Endodermal cell (in vitro differentiated cells): ENCODE data around the gene MEP1A. TPM values are rescaled to one million over a fixed set of nuclear protein-coding genes. Genes with fewer than 3 reads are reported as not detected.

Experiments
- DNase-seq: peaks from one replicate; pipeline ENCODE4 v3.0.0-alpha.2; 2017
- H3K27ac ChIP-seq: 2 replicates; pipeline ENCODE4 v1.5.1; 2013; ENCODE audit warnings: mild to moderate bottlenecking, low read depth, low read length, moderate library complexity
- H3K27me3 ChIP-seq: 2 replicates; pipeline ENCODE4 v1.6.1; 2013; ENCODE audit warnings: mild to moderate bottlenecking, low read length, moderate library complexity; ENCODE audit not compliant: insufficient read depth, control insufficient read depth, poor library complexity, severe bottlenecking
- H3K36me3 ChIP-seq: 2 replicates; pipeline ENCODE4 v1.7.0; 2013; ENCODE audit warnings: mild to moderate bottlenecking, low read length, moderate library complexity; ENCODE audit not compliant: control insufficient read depth, insufficient read depth
- H3K4me1 ChIP-seq: one replicate; pipeline ENCODE4 v1.7.0; 2013; ENCODE audit warnings: low read length; ENCODE audit not compliant: control insufficient read depth, insufficient read depth
- H3K4me3 ChIP-seq: 2 replicates; pipeline ENCODE4 v1.5.1; 2013; ENCODE audit warnings: mild to moderate bottlenecking, low read length, moderate library complexity
- H3K9ac ChIP-seq: 2 replicates; pipeline ENCODE4 v1.6.1; 2013; ENCODE audit warnings: mild to moderate bottlenecking, low read length, moderate library complexity; ENCODE audit not compliant: poor library complexity, severe bottlenecking; ENCODE audit errors: extremely low read depth
- H3K9me3 ChIP-seq: 2 replicates; pipeline ENCODE4 v1.6.1; 2013; ENCODE audit warnings: mild to moderate bottlenecking, low read length, moderate library complexity; ENCODE audit not compliant: control insufficient read depth
- H3K27ac Mint-ChIP-seq: 2 replicates; pipeline ENCODE4 v1.8.0; 2020; ENCODE audit warnings: mixed read lengths
- H3K27me3 Mint-ChIP-seq: 2 replicates; pipeline ENCODE4 v1.8.0; 2021; ENCODE audit warnings: mild to moderate bottlenecking, mixed read lengths; ENCODE audit not compliant: insufficient read depth
- H3K36me3 Mint-ChIP-seq: 2 replicates; pipeline ENCODE4 v1.8.0; 2020; ENCODE audit warnings: low read depth, mixed read lengths
- H3K4me1 Mint-ChIP-seq: 2 replicates; pipeline ENCODE4 v1.8.0; 2020; ENCODE audit warnings: mixed read lengths
- H3K4me3 Mint-ChIP-seq: 2 replicates; pipeline ENCODE4 v1.8.0; 2020; ENCODE audit warnings: mild to moderate bottlenecking, moderate library complexity, mixed read lengths
- H3K9me3 Mint-ChIP-seq: 2 replicates; pipeline ENCODE4 v1.8.0; 2020; ENCODE audit warnings: mild to moderate bottlenecking, mixed read lengths
- WGBS, 2 experiments: methylation state at CpG; one replicate each; pipeline versions ENCODE4 v1.1.5 to v1.1.7; 2013; ENCODE audit warnings: missing lambda C conversion rate in 2 of 2, mixed read lengths in 1 of 2; ENCODE audit not compliant: insufficient coverage in 1 of 2, insufficient read length in 1 of 2; 5-methylcytosine and 5-hydroxymethylcytosine counted together
- total RNA-seq, 2 donors: library from RNA; stranded (reverse); fragmentation: NEBNext Ultra II Directional in 1 of 2; extraction: Animal tissue kit (Norgen Biotek cat#: 25700) in 1 of 2; gene quantifications; 2 replicates in 1 of 2; 3 replicates in 1 of 2; pipeline ENCODE4 v1.2.1, GENCODE V29; 2021
- TF ChIP-seq, protein P1 (sequence below): fragments of 200-600 bp; sonication (generic); conservative IDR thresholded peaks from 2 replicates; pipeline ENCODE4 v1.5.0; 2021; ENCODE audit warnings: antibody characterized with exemption, mild to moderate bottlenecking

Gene MEP1A
- total RNA-seq, 2 donors from 2014 or later, result not detected

DNA sequence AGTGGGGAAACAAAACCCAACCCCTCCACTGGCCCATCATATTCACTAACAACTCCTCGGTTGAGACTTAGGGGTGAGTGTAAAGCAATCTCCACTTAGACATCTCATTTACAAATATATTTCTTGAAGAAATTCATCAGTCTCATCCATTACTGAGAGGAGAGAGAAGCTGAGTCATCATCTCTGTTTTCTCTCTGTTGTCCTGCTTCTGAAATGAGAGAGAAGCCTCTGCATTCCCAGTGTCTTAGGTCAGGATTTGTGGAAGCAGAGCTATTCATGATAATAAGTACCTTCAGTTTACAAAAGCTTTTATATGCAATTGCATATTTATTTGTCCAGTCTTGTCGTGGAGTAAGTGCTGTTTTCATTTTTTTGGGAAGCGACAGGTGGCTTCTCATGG lies 879 bp downstream of the MEP1A start:
- Mint-ChIP-seq H3K4me1 (peaks cover 22% of the 10 kb centered on the region), H3K27ac (no peak overlapping the region), H3K36me3 (no peaks in the 10 kb centered on the region), H3K9me3 (no peaks in the 10 kb centered on the region), H3K4me3 (no peak overlapping the region), H3K27me3 (no peaks in the 10 kb centered on the region)
- 70 to 80% methylated on average over 2 to 3 of the region's 3 CpGs for WGBS, 2 experiments
- Histone ChIP-seq H3K9me3 (no peaks in the 10 kb centered on the region), H3K4me1 (peaks cover 13% of the 10 kb centered on the region), H3K27ac (no peak overlapping the region), H3K4me3 (no peak overlapping the region), H3K27me3 (peaks cover 5% of the 10 kb centered on the region), H3K9ac (no peak overlapping the region), H3K36me3 (no peaks in the 10 kb centered on the region)
- DNase-seq, result no peak
- TF ChIP-seq, protein P1, sequence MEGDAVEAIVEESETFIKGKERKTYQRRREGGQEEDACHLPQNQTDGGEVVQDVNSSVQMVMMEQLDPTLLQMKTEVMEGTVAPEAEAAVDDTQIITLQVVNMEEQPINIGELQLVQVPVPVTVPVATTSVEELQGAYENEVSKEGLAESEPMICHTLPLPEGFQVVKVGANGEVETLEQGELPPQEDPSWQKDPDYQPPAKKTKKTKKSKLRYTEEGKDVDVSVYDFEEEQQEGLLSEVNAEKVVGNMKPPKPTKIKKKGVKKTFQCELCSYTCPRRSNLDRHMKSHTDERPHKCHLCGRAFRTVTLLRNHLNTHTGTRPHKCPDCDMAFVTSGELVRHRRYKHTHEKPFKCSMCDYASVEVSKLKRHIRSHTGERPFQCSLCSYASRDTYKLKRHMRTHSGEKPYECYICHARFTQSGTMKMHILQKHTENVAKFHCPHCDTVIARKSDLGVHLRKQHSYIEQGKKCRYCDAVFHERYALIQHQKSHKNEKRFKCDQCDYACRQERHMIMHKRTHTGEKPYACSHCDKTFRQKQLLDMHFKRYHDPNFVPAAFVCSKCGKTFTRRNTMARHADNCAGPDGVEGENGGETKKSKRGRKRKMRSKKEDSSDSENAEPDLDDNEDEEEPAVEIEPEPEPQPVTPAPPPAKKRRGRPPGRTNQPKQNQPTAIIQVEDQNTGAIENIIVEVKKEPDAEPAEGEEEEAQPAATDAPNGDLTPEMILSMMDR, result no peak

GRCh38 chr6:46795816-46796215 lies 2.6 kb downstream of the MEP1A start:
- H3K9me3 Mint-ChIP-seq, result no peaks in the 10 kb centered on the region
- WGBS, 2 experiments, result 92 to 96% methylated on average over 3 of the region's 3 CpGs
- no peaks in the 10 kb centered on the region for H3K36me3 Mint-ChIP-seq
- H3K27me3 ChIP-seq, result peaks cover 5% of the 10 kb centered on the region
- TF ChIP-seq, protein P1, result no peak
- no peak overlapping the region for H3K9ac ChIP-seq
- peaks cover 3% of the 10 kb centered on the region for H3K27me3 Mint-ChIP-seq
- H3K36me3 ChIP-seq, result no peaks in the 10 kb centered on the region
- H3K4me3 ChIP-seq, result no peak overlapping the region
- peaks cover 6% of the 10 kb centered on the region for H3K4me1 Mint-ChIP-seq
- H3K27ac Mint-ChIP-seq, result no peak overlapping the region
- peaks cover 7% of the 10 kb centered on the region for H3K4me1 ChIP-seq
- no peak overlapping the region for H3K27ac ChIP-seq
- no peak for DNase-seq
- H3K9me3 ChIP-seq, result no peaks in the 10 kb centered on the region
- H3K4me3 Mint-ChIP-seq, result no peak overlapping the region

DNA sequence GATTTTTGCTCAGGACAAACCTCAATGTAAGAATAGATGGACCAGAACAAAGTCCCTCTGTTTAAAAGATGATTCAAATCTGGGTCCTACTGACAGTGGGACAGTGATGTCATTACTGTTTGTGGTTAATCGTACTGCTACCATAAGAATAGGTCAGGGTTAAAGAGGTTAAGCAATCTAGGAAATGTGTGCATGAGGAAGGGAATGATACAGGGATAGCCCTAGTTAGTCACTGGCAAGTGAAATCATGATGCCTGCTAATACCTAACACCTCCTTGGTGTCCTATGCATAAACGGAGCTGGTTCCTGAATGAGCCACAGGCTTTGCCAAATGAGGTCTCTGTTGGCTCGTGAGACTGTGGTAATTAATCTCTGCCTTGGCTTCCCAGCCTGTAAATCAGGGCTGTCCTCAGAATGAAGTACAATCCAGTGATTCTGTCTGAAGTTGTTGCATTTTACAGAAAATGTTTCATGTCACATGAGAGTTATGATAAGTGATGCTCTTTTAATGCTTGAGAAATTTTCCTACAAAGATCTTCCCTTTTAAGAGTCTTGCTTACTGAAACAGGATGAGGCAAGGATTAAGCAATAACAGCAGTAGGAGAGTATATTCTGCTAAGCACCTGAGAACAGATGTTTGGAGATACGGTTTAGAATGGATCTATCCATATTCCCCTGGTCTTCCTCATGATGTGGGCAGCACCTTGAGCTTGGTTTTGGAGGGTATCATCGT lies 3.8 kb downstream of the MEP1A start:
- Mint-ChIP-seq H3K4me3 (no peak overlapping the region), H3K9me3 (no peaks in the 10 kb centered on the region), H3K36me3 (no peaks in the 10 kb centered on the region), H3K4me1 (no peaks in the 10 kb centered on the region), H3K27ac (no peak overlapping the region), H3K27me3 (peaks cover 3% of the 10 kb centered on the region)
- TF ChIP-seq, protein P1, result no peak
- no peaks in the 10 kb centered on the region for H3K9me3 ChIP-seq
- H3K27ac ChIP-seq, result no peak overlapping the region
- 74 to 86% methylated on average over 4 to 5 of the region's 5 CpGs for WGBS, 2 experiments
- no peak overlapping the region for H3K4me3 ChIP-seq
- H3K9ac ChIP-seq, result no peak overlapping the region
- DNase-seq, result no peak
- peaks cover 5% of the 10 kb centered on the region for H3K27me3 ChIP-seq
- no peaks in the 10 kb centered on the region for H3K4me1 ChIP-seq
- no peaks in the 10 kb centered on the region for H3K36me3 ChIP-seq
